Loucy (cell line): ENCODE data around the gene GNLY.

Experiments used
- H2AFZ ChIP-seq: fragments of 200-600 bp; sonication (generic); 2 replicates; pipeline ENCODE4 v1.6.0; 2016; ENCODE audit warnings: antibody characterized with exemption, mild to moderate bottlenecking, low read length, moderate library complexity
- H3F3A ChIP-seq: fragments of 200-600 bp; 2 replicates; pipeline ENCODE4 v1.6.0; 2016; ENCODE audit warnings: antibody characterized with exemption, low read depth, mild to moderate bottlenecking
- H3K27me3 ChIP-seq: fragments of 200-600 bp; sonication (generic); 2 replicates; pipeline ENCODE4 v1.6.1; 2014; ENCODE audit warnings: low read length, mild to moderate bottlenecking; ENCODE audit not compliant: insufficient read depth, poor library complexity, severe bottlenecking
- H3K36me3 ChIP-seq: fragments of 200-600 bp; sonication (generic); 2 replicates; pipeline ENCODE4 v1.6.1; 2016; ENCODE audit warnings: low read length; ENCODE audit not compliant: insufficient read depth
- H3K4me1 ChIP-seq: fragments of 200-600 bp; sonication (generic); 2 replicates; pipeline ENCODE4 v1.5.1; 2014; ENCODE audit warnings: low read length, mild to moderate bottlenecking; ENCODE audit not compliant: insufficient read depth, poor library complexity, severe bottlenecking
- H3K4me2 ChIP-seq: fragments of 200-600 bp; sonication (generic); 2 replicates; pipeline ENCODE4 v1.6.0; 2014; ENCODE audit warnings: antibody characterized with exemption, low read length, low read depth, mild to moderate bottlenecking; ENCODE audit not compliant: poor library complexity, severe bottlenecking
- H3K4me3 ChIP-seq: fragments of 200-600 bp; sonication (generic); 2 replicates; pipeline ENCODE4 v1.5.1; 2014; ENCODE audit warnings: low read length, mild to moderate bottlenecking, mixed read lengths; ENCODE audit not compliant: poor library complexity, severe bottlenecking
- H3K79me2 ChIP-seq: fragments of 200-600 bp; sonication (generic); 2 replicates; pipeline ENCODE4 v1.6.1; 2014; ENCODE audit warnings: low read length; ENCODE audit not compliant: insufficient read depth
- H3K9ac ChIP-seq: fragments of 200-600 bp; sonication (generic); 2 replicates; pipeline ENCODE4 v1.6.0; 2014; ENCODE audit warnings: mild to moderate bottlenecking, low read depth, low read length, moderate library complexity; ENCODE audit not compliant: poor library complexity, severe bottlenecking
- H3K9me2 ChIP-seq: fragments of 200-600 bp; sonication (generic); replicated peaks from 2 replicates; pipeline ENCODE4 v1.6.1; 2016; ENCODE audit warnings: low read depth, low read length, mixed read lengths
- H3K9me3 ChIP-seq: fragments of 200-600 bp; sonication (generic); 2 replicates; pipeline ENCODE4 v1.6.1; 2014; ENCODE audit warnings: mild to moderate bottlenecking, antibody characterized with exemption, low read length, low read depth; ENCODE audit not compliant: insufficient read depth
- H4K20me1 ChIP-seq: fragments of 200-600 bp; sonication (generic); 2 replicates; pipeline ENCODE4 v1.6.0; 2014; ENCODE audit warnings: antibody characterized with exemption, low read length, mild to moderate bottlenecking; ENCODE audit not compliant: insufficient read depth, poor library complexity, severe bottlenecking
- CTCF ChIP-seq: fragments of 200-600 bp; sonication (generic); conservative IDR thresholded peaks from 2 replicates; pipeline ENCODE4 v1.5.1; 2014; ENCODE audit warnings: mild to moderate bottlenecking, antibody characterized with exemption, low read length
- EZH2phosphoT487 ChIP-seq: fragments of 200-600 bp; IDR thresholded peaks from 2 replicates; pipeline ENCODE4 v1.6.1; 2018; ENCODE audit warnings: antibody characterized with exemption, mild to moderate bottlenecking, moderate library complexity, borderline replicate concordance

Gene GNLY

GRCh38 chr2:85709401-85709811 lies 15.2 kb downstream of the GNLY start:
- Histone ChIP-seq H3K9me3 (no peaks in the 10 kb centered on the region), H3K4me1 (peaks cover 8% of the 10 kb centered on the region), H3K79me2 (no peaks in the 10 kb centered on the region), H3K9me2 (no peaks in the 10 kb centered on the region), H3K27me3 (no peaks in the 10 kb centered on the region), H2AFZ (0 out of 2 replicates have a peak overlapping the region, but pooled peaks have one; percentile 6), H3K9ac (no peak overlapping the region), H4K20me1 (no peaks in the 10 kb centered on the region), H3K36me3 (no peaks in the 10 kb centered on the region), H3K4me2 (no peak overlapping the region), H3F3A (no peaks in the 10 kb centered on the region), H3K4me3 (no peak overlapping the region)
- TF ChIP-seq EZH2phosphoT487 (no peak), CTCF (no peak)

- Histone ChIP-seq H3K79me2 (no peaks in the 10 kb centered on the region), H3K4me3 (no peak overlapping the region), H3K36me3 (no peaks in the 10 kb centered on the region), H2AFZ (no peak overlapping the region), H3K9me3 (no peaks in the 10 kb centered on the region), H3K4me1 (peaks cover 8% of the 10 kb centered on the region), H3F3A (no peaks in the 10 kb centered on the region), H3K4me2 (no peak overlapping the region), H3K9ac (no peak overlapping the region), H3K27me3 (no peaks in the 10 kb centered on the region), H4K20me1 (no peaks in the 10 kb centered on the region), H3K9me2 (no peaks in the 10 kb centered on the region)
- TF ChIP-seq CTCF (no peak), EZH2phosphoT487 (no peak)
Observed at GRCh38 chr2:85710687-85711577, 16.8 kb downstream of the GNLY start.

GRCh38 chr2:85711578-85712060 lies 17.5 kb downstream of the GNLY start:
- Histone ChIP-seq H3K4me1 (peaks cover 5% of the 10 kb centered on the region), H3K79me2 (no peaks in the 10 kb centered on the region), H3K9ac (no peak overlapping the region), H3F3A (no peaks in the 10 kb centered on the region), H3K4me2 (no peak overlapping the region), H2AFZ (no peak overlapping the region), H3K9me3 (no peaks in the 10 kb centered on the region), H3K27me3 (no peaks in the 10 kb centered on the region), H3K9me2 (no peaks in the 10 kb centered on the region), H3K36me3 (no peaks in the 10 kb centered on the region), H3K4me3 (no peak overlapping the region), H4K20me1 (no peaks in the 10 kb centered on the region)
- TF ChIP-seq CTCF (no peak), EZH2phosphoT487 (no peak)
